Brain microvascular endothelial cell (primary cell): ENCODE data around the gene REPS2.
A peak's percentile ranks its signal among the peaks of the same experiment; 100 is the strongest.

Experiments used
- DNase-seq: peaks from one replicate; pipeline ENCODE4 v3.0.0-alpha.2; 2020
- H3K27ac ChIP-seq: fragments of 250-450 bp; sonication (Bioruptor Pico); 2 replicates; pipeline ENCODE4 v1.5.1; 2020; ENCODE audit warnings: mild to moderate bottlenecking, moderate library complexity
- H3K27me3 ChIP-seq: fragments of 250-450 bp; sonication (Bioruptor Pico); replicated peaks from 2 replicates; pipeline ENCODE4 v1.5.1; 2020; ENCODE audit warnings: mild to moderate bottlenecking
- H3K36me3 ChIP-seq: fragments of 250-450 bp; sonication (Bioruptor Pico); replicated peaks from 2 replicates; pipeline ENCODE4 v1.5.1; 2020; ENCODE audit warnings: mild to moderate bottlenecking
- H3K4me3 ChIP-seq: 2 replicates; pipeline ENCODE4 v1.5.1; 2011; ENCODE audit warnings: low read depth, mild to moderate bottlenecking, control low read depth, low read length, moderate library complexity
- CTCF ChIP-seq: IDR thresholded peaks from 2 replicates; pipeline ENCODE4 v1.5.1; 2011; ENCODE audit warnings: low read depth, mild to moderate bottlenecking, moderate library complexity, low read length, control low read depth, inconsistent platforms; ENCODE audit errors: missing control alignments
- in situ Hi-C: cut with HindIII; loops from 2 replicates; pipeline ENCODE4 v1.10.0; 2017; ENCODE audit warnings: low sequenced_read_pairs, low pct_ligation_motif_present

Gene REPS2

GRCh38 chrX:17067534-17067933 is 121.1 kb downstream of the REPS2 start:
- H3K4me3 ChIP-seq: no peak overlapping the region
- DNase-seq: no peak
- no peak for TF ChIP-seq CTCF
- H3K36me3 ChIP-seq: no peaks in the 10 kb centered on the region
- H3K27me3 ChIP-seq: no peaks in the 10 kb centered on the region
- H3K27ac ChIP-seq: no peak overlapping the region
- in situ Hi-C loops: no loop called here

GRCh38 chrX:17072301-17072700 is 125.8 kb downstream of the REPS2 start:
- DNase-seq: no peak
- H3K36me3 ChIP-seq: no peaks in the 10 kb centered on the region
- H3K4me3 ChIP-seq: no peak overlapping the region
- no peak for TF ChIP-seq CTCF
- no peak overlapping the region for H3K27ac ChIP-seq
- in situ Hi-C loops: no loop called here
- no peaks in the 10 kb centered on the region for H3K27me3 ChIP-seq

- H3K27ac ChIP-seq: no peak overlapping the region
- H3K27me3 ChIP-seq: no peaks in the 10 kb centered on the region
- DNase-seq: no peak
- H3K36me3 ChIP-seq: no peaks in the 10 kb centered on the region
- in situ Hi-C loops: no loop called here
- H3K4me3 ChIP-seq: no peak overlapping the region
- no peak for TF ChIP-seq CTCF
These were observed 126.3 kb downstream of the REPS2 start for GRCh38 chrX:17072721-17073230.

- in situ Hi-C loops: no loop called here
These were observed 128.5 kb downstream of the REPS2 start for GRCh38 chrX:17075004-17075403.

GRCh38 chrX:17077361-17077760 is 130.9 kb downstream of the REPS2 start:
- no peak overlapping the region for H3K27ac ChIP-seq
- H3K36me3 ChIP-seq: no peaks in the 10 kb centered on the region
- no peaks in the 10 kb centered on the region for H3K27me3 ChIP-seq
- TF ChIP-seq CTCF: no peak
- no peak overlapping the region for H3K4me3 ChIP-seq
- DNase-seq: no peak
- in situ Hi-C loops: no loop called here

More at GRCh38 chrX:17075004-17075403, 128.5 kb downstream of the REPS2 start:
- no peak for TF ChIP-seq CTCF
- Histone ChIP-seq H3K27me3 (no peaks in the 10 kb centered on the region), H3K27ac (no peak overlapping the region), H3K4me3 (no peak overlapping the region), H3K36me3 (no peaks in the 10 kb centered on the region)
- no peak for DNase-seq

GRCh38 chrX:17078031-17078720 is 131.7 kb downstream of the REPS2 start:
- in situ Hi-C loops: no loop called here
- Histone ChIP-seq H3K27ac (no peak overlapping the region), H3K27me3 (no peaks in the 10 kb centered on the region), H3K36me3 (no peaks in the 10 kb centered on the region), H3K4me3 (no peak overlapping the region)
- TF ChIP-seq CTCF: no peak
- peak; percentile 9 for DNase-seq
